ENCODE measurements around the gene ANKH.

GRCh38 chr5:14880688-14881087 lies 9.1 kb upstream of the ANKH start:
- TF ChIP-seq EZH2 (IDR thresholded peaks at IDR 0.05; ENCODE audit: borderline replicate concordance, low read length) (no peak), CTCF (conservative IDR thresholded peaks at IDR 0.05 in 1 of 2, IDR thresholded peaks at IDR 0.05 in 1 of 2; ENCODE audit: extremely low read depth in 1 of 2, insufficient read depth in 1 of 2, low read depth in 1 of 2, low read length in 2 of 2) (no peak)
